ENCODE data around the gene DAP.
"Not testable (repeated sequence)": the region's sequence is repeated elsewhere in the genome, so short reads cannot be mapped to it uniquely, and the experiment has no call there.

Gene DAP

DNA sequence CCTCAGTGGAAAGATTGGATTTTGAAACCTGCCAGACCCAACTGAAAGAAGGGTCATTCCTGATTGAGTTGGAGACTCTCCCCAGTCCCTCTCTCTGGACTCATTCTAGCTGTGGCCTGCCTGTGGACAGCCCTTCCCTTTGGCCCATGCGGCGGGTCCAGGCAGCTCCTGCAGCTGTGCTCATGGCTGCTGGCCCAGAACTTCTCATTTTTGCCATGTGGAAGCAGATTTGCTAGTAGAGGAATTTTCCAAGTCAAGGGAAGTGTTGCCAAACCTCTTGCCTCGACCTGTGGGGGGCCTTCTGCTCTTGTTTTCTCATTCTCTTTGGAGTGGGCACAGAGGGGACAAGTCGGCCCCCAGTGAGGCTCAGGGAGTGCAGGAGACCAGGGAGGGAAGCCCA, 108.0 kb downstream of the DAP start:
- no peak for DNase-seq (ENCODE audit: low read depth in 3 of 3)

DNA sequence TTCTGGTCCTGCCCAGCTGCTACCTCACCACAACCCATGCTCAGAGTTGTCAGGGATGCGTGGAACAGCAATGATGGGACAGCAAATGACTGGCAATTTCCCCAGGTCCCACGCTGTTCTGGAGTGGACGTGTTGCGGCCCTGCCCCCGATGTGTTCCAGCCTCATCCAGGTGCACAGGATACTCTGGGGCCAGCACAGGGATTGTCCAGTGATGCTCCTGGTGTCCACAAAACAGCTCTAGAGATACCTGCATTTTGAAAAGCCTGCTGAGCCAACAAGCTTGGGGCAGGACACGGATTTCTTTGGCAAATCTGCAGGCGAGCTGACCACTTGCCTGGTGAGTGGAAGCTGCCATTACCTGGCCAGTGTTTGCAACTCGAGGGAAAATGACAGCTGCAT, 108.4 kb downstream of the DAP start:
- no peak for DNase-seq (ENCODE audit: low read depth in 3 of 3)

DNA sequence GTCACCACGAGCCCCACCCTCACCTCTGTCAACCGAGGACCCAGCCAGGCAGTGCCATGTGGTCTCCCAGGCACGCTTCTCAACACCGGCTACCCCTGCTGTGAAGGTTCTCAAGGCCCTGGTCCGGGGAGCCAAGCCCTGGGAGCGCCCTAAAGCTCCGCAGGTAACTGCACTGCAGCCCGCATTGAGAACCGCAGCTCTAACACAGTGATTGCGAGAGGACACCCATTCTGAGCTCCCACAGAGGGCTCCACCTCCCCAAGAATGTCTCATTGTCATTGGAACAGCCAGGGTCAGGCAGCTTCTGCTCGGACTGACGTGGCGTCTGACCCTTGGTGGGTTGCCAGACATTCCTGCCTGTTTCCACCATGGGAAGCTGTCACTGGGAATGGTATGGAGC, 108.9 kb downstream of the DAP start:
- no peak for DNase-seq (ENCODE audit: low read depth in 3 of 3)

DNA sequence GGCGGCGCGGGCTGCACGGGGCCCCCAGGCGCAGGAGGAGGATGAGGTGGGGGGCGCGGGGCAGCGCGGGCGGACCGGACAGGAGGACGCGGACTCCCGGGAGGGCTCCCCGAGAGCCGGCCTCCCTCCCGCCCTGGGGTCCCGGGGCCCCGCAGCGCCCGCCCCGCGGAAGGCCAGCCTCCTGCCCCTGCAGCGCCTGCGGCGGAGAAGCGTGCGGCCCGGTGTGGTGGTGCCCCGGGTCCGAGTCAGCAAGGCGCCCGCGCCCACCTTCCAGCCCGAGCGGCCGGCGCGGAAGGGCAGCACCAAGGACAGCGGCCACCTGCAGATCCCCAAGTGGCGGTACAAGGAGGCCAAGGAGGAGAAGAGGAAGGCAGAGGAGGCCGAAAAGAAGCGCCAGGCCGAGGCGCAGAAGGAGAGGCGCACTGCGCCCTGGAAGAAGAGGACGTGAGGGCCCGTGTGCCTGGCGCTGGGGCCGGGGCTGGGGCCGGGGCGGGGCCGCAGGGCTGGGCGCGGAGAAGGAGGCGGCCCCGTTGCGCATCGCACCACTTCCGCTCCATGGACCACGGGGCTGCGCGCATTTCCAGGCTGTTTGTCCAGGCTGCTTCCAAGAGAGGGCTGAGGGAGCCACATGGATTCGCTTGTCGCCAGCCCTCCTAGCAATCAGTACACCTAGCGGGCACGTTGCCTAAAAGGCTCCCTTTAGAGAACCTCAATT, 111.2 kb downstream of the DAP start:
- no peak for DNase-seq (ENCODE audit: low read depth in 3 of 3)

DNA sequence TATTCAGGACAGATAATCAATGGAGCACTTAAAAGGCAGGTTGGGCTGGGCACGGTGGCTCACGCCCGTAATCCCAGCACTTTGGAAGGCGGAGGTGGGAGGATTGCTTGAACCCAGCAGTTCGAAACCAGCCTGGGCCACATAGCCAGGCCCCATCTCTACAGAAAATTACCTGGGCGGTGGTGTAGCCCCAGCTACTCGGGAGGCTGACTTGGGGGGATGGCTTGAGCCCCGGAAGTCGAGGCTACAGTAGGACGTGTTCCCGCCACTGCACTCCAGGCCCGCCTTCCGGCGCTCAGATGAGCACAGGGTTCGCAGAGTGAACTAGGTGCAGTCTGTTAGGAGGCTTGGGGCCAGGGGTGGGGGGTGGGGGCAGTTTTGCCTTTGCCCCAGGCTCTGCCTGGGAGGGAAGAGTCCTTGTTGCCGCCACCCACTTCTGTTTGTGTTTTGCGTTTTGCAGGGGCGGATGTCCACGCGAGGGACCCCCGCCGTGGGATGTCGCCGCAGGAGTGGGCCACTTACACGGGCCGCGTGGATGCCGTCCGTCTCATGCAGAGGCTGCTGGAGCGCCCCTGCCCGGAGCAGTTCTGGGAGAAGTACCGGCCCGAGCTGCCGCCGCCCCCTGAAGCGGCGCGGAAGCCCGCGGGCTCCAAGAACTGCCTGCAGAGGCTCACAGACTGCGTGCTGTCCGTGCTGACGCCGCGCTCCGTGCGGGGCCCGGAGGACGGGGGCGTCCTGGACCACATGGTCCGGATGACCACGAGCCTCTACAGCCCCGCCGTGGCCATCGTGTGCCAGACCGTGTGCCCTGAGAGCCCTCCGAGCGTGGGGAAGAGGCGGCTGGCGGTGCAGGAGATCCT, 112.0 kb downstream of the DAP start:
- no peak for DNase-seq (ENCODE audit: low read depth in 3 of 3)

DNA sequence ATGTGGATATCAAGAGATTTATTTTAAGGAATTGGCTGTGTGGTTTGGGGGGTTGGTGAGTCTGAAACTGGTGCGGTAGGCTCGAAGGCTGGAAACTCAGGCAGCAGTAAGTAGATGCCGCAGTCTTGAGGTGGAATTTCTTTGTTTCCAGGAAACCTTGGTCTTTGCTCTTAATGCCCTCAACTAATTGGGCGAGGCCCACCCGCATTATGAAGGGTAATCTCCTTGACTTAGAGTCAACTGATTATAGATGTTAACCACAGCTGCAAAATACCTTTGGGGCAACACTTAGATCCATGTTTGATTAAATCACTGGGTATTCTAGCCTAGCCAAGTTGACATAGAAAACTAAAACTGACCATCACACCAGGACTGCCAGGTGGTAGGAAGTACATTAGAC, 113.4 kb downstream of the DAP start:
- no peak for DNase-seq (ENCODE audit: low read depth in 3 of 3)

DNA sequence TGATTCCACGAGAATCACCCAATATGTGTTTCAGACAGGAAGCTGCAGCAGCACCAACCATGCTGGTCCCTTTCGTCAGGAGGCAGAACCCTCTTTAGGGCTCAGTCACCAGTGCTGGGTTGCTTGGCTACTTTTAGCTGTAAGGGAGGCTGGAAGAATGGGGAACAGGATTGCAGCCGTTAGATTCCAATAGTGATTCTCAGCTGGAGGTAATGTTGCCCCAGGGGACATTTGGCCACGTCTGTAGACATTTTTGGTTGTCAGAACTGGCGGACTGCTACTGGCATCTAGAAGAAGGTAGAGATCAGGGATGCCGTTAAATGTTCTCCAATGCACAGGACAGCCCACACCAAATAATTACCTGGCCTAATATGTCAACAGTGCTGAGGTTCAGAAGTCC, 115.4 kb downstream of the DAP start:
- DNase-seq (ENCODE audit: low read depth in 3 of 3): no peak

DNA sequence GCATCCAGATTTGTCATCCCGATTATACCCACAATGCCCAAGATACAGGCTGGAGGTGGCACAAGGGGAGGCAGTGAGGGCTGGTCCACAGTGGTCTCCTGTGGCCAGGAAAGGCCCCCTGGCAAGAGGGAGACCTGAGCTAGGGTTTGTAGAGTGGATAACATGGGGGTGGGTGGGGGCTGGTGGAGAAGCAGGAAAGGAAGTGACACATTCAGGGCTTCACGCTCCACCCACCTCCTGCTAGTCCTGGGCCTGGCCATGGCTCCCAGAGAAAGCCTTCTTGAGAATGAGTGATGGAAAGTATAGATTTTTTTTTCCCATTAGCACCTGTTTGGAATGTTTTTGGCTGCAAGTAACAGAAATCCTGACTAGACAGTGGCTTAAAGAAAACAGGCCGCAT, 115.9 kb downstream of the DAP start:
- peak in 1 of 3 experiments; percentile 11 for DNase-seq (ENCODE audit: low read depth in 3 of 3)

DNA sequence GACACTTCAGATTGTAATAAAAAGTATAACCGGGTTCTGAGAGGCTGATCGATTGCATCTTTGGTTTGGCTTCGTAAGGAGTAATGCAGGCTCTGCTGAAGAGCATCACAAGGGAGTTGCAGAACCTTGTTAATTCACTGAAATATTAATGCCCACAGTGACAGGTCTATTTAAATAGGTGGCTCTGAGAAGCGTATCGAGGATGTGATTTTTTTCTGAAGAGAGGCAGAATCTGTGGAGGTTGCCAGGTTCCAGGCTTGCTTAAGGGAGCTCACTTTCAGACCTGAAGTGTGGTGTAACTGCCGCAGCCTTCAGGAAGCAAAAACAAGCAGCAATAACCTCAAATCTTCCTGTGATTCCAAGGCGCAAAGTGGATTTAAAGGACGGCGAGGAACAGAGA, 116.8 kb downstream of the DAP start:
- DNase-seq (ENCODE audit: low read depth in 3 of 3): no peak

DNA sequence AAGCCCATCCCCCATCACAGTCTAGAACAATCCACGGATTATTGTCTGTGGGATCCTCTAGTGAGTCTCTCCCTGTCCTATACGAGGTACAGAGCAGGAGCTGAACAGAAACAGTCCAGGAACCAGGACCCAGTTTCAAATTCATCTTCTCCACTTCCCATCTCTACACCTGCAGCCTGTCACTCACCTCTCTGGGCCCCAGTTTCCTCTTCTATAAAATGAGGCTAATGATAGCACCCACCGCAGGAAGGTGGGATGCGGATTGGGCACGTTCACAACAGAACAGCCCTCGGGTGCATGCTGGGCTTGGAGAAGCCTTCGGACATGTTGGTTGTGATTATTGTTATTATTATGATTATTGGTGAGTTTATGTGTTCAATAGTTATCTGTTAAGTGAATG, 118.7 kb downstream of the DAP start:
- DNase-seq (ENCODE audit: low read depth in 3 of 3): no peak

DNA sequence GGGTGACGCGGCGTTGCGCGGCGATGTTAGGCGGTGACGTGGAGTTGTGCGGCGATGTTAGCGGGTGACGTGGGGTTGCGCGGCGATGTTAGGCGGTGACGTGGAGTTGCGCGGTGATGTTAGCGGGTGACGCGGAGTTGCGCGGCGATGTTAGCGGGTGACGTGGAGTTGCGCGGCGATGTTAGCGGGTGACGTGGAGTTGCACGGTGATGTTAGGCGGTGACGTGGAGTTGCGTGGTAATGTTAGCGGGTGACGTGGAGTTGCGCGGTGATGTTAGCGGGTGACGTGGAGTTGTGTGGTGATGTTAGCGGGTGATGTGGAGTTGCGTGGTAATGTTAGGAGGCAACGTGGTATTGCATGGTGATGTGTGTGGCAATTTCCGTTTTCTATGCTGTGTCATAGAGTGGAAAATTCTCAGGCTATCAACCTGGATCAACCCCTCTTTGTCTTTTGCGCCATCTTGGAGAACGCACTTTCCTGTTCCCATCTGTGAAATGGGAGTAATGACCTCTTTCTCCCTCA, 121.1 kb downstream of the DAP start:
- no peak for DNase-seq (ENCODE audit: low read depth in 3 of 3)

DNA sequence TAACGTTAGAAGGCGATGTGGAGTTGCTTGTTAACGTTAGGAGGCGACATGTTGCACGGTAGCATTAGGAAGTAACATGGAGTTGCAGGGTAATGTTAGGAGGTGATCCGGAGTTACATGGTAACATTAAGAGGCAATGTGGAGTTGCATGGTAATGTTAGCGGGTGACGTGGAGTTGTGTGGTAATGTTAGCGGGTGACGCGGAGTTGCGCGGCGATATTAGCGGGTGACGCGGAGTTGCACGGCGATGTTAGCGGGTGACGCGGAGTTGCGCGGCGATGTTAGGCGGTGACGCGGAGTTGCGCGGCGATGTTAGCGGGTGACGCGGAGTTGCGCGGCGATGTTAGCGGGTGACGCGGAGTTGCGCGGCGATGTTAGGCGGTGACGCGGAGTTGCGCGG, 122.3 kb downstream of the DAP start:
- not testable (repeated sequence) for DNase-seq (ENCODE audit: low read depth in 3 of 3)

DNA sequence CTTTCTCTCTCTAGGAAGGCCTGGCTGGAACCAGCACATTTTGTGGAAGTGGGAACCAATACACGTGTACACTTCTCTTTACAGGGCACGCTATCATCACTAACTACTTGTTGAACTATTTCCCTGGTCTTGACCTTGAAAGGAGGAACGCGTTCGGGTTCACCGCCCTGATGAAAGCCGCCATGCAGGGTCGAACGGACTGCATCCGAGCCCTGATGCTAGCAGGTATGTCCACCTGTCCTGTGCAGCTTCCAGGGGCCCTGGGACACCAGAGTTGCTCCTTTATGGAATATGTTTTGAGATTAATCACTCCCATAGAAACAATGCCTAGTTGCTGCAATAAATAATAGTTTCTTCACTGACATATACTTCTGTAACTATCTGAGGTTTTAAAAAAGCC, 123.1 kb downstream of the DAP start:
- no peak for DNase-seq (ENCODE audit: low read depth in 3 of 3)

DNA sequence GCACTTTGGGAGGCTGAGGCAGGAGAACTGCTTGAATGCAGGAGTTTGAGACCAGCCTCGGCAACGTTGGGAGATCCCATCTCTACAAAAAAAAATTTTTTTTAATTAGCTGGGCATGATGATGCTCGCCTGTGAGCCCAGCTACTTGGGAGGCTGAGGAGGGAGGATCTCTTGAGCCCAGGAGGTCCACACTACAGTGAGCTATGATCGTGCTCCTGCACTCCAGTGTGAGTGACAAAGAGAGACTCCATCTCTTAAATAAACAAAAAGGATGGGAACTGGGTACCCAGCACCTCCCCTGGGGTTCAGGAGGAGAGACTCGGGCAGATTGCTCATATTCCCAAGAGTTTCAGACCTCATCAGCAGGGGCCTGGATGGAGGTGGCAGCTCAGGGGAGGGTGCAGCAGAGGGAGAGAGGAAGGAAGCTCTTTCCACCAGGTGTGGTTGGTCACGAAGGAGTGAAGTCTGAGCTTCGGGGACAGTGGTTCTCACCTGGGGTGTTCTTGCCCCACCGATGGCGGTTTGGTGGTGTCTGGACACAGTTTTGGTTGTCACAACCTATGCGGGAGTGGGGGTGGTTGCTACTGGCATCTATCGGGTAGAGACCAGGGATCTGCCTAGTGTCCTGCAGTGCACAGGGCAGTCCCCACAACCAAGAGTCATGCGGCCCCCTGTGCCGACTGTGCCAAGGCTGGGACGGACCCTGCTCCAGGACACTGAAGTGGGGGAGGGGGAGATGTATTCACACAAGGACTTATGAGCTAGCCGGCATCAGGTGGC, 124.5 kb downstream of the DAP start:
- DNase-seq (ENCODE audit: low read depth in 3 of 3): no peak

DNA sequence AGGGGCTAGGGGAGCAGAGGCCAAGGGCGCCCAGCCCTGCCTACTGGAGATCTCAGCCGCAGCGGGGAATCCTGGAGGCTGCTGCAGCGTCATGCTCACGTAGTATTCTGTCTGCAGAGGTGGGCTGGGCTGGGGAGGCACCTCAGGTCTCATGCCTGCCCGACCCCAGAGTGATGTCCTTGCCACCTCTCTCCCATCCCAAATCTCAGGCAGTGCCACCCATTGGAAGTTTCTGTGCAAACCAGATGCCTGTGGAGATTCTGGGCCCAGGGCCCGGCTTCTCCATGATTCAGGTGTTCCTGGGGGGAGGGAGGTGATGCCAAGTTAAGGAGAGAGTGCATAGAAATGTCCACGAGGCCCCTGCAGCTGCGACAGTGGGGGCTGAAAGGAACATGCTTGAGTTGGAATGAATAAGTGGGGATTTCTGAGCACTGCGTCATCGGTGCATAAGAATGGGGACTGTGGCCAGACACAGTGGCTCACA, 125.1 kb downstream of the DAP start:
- DNase-seq (ENCODE audit: low read depth in 3 of 3): peak in 1 of 3 experiments; percentile 21

DNA sequence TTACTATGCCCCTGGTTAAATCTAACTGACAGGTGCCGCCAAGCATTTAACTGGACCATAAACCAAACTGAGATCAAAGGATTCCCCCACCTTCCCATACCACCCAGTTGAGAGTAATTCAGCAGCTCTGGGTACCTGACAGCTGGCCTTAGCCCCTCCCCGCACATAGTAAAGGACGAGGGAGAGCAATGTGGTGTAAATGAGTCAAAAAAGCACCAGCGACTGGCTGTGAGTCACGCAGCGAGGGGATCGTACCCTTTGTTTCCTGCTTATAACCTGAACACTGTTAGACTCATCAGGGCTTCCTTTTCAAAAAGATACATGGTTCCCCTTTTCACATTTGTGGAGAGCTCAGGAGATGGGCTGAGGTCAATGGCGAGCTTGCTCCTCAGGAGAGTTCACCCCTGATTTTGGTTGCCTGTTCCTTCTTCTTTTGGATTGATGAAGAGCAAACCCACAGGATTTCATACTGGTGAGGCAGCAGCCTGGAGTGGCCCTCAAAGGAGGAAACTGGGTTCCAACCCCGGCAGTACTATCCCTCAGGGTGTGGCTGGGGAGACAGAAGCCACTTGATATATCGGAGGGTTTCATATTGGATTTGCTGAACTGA, 125.7 kb downstream of the DAP start:
- DNase-seq (ENCODE audit: low read depth in 3 of 3): peak; percentile 52 to 81 (median 57)

DNA sequence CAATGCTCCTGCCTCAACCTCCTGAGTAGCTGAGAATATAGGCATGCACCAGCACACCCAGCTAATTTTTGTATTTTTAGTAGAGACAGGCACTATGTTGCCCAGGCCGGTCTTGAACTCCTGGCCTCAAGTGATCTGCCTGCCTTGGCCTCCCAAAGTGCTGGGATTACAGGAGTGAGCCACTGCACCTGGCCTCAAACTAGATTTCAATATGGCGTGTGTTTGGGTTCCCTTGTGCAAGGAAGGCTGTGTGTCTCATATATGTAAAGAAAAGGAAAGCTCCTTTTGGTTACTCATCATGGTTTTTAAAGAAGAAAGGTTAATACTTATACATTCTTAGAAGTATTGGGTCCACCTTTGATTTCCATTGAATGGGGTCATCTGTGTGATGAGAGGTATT, 126.5 kb downstream of the DAP start:
- no peak for DNase-seq (ENCODE audit: low read depth in 3 of 3)

DNA sequence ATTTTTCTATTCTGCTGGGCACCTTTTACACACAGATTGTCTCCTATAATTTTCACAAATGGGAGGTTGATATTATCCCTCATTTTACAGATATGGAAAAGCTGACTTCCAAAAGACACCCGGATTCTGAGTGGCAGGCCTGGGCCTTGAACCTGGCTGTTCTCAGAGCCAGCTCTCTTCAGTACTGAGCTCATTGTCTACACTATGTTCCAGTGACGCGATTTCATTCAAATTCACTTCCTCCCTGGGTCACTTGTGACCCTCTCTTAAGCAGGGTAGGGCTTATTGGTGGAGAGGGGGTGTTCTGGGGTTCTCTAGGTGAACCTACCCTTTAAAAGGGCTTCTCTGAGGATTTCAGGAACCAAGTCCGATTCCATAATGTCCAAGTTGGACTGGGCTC, 127.0 kb downstream of the DAP start:
- DNase-seq (ENCODE audit: low read depth in 3 of 3): no peak

DNA sequence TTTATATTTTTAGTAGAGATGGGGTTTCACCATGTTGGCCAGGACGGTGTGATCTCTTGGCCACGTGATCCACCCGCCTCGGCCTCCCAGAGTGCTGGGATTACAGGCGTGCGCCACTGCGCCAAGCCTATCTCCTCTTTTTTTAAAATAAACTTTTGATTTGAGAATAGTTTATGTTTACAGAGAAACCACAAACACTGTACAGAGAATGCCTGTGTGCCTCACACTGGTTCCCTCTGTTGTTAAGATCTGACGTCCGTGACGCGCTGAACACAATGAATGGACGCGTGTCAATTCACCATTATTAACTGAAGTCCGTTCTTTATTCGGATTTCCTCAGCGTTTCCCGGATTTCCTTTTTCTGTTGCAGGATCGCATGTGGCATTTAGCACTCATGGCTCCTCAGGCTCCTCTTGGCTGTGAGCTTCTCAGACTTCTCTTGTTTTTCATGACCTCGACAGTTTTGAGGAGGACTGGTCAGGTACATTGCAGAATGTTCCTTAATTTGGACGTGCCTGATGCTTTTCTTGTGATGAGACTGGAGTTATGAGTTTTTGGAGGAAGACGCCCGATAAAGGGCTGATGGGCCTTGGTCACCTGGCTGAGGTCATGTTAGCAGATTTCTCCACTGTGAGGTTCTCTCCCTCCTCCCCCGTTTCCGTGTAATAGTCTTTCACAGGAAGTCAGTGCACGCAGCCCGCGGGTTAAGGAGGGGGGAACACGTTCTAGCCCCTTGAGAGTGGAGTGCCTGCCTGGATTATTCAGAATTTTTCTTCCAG, 127.6 kb downstream of the DAP start:
- peak in 1 of 3 experiments; percentile 48 for DNase-seq (ENCODE audit: low read depth in 3 of 3)

DNA sequence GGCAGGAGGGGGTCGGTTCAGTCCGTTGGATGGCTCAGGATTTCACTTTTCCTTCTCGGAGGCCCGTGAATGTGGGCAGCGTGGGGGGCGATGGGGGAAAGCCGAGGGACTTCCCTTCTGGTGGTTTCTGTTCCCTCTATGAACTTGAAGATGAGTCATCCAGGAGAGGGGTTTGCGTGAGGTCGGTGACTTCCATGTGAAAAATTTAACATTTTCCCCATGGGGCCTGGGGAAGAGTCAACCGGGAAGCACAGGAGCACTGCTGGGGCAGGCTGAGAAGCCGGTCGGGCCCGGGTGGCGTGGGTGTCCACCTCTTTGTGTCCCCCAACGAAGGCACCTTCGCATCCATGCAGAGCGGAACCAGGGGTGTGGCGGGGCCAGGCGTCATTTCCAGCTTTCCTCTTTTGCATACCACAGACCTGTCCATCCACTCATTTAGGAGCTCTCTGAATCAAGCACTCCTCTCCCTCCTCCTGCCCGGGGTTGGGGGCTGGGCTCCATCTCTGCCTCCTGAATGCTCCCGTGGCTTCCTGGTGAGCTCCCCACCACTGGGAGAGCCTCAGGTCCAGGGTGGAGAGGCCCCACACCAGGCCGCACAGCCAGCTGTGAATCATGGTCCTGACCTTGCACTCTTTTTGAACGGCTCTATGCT, 128.8 kb downstream of the DAP start:
- DNase-seq (ENCODE audit: low read depth in 3 of 3): peak in 2 of 3 experiments; percentile 22 to 66

All from stimulated activated CD4-positive, alpha-beta T cell treated with anti-CD3 and anti-CD28 coated beads, TNF-alpha, amount 100 ng/mL, for 24 hours (primary cell).